ENCODE measurements around the gene ANKRD13D. TPM values are rescaled to one million over a fixed set of nuclear protein-coding genes. Genes with fewer than 3 reads are reported as not detected.

The ANKRD13D gene
- total RNA-seq, 1 experiment from 2014 or later = 58.9 TPM

DNA sequence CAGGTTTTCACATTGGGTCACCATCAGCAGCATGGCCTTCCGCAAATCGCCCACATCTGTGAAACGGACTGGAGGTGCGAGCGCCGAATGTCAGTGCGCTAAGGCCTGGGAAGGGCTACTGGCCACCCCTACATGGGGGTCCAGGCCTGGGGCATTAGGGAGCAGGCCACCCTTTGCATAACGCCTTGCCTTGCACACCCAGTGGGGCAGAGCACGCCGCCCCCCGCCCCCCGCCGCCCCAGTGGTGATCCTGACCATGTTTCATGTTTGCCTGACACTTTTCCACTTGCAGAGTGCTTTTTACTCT is 20.2 kb upstream of the ANKRD13D start:
- DNase-seq (no peak), ATAC-seq (no peak)
- Histone ChIP-seq H4K20me1 (ENCODE audit: low read length) (peaks cover 47% of the 10 kb centered on the region), H3K79me2 (ENCODE audit: low read length) (peaks cover 74% of the 10 kb centered on the region), H3K36me3 (ENCODE audit: low read depth, low read length) (peaks cover 12% of the 10 kb centered on the region; the same call in 1 of the 2 replicates), H3K4me1 (ENCODE audit: insufficient read depth, low read length) (peaks cover 32% of the 10 kb centered on the region), H3K27ac (ENCODE audit: low read length) (no peak overlapping the region), H2AFZ (ENCODE audit: low read length) (no peak overlapping the region), H3K4me3 (ENCODE audit: low read length) (no peak overlapping the region), H3K4me2 (ENCODE audit: low read length) (no peak overlapping the region), H3F3A (ENCODE audit: low read length, unreplicated experiment) (no peaks in the 10 kb centered on the region), H3K9me3 (ENCODE audit: low read length) (no peaks in the 10 kb centered on the region), H3K27me3 (ENCODE audit: low read length) (no peaks in the 10 kb centered on the region), H3K9ac (ENCODE audit: low read length) (no peak overlapping the region), H3K9me2 (replicated peaks; ENCODE audit: low read length) (no peaks in the 10 kb centered on the region)
- ChIA-PET POLR2A (ENCODE audit: unreplicated experiment) (no interaction called here), CTCF (no interaction called here)
- TF ChIP-seq EZH2 (IDR thresholded peaks at IDR 0.05; ENCODE audit: low read length, unreplicated experiment) (no peak), EZH2phosphoT487 (IDR thresholded peaks at IDR 0.05; ENCODE audit: borderline replicate concordance, low read length) (no peak)
- TF ChIP-seq, protein P1, sequence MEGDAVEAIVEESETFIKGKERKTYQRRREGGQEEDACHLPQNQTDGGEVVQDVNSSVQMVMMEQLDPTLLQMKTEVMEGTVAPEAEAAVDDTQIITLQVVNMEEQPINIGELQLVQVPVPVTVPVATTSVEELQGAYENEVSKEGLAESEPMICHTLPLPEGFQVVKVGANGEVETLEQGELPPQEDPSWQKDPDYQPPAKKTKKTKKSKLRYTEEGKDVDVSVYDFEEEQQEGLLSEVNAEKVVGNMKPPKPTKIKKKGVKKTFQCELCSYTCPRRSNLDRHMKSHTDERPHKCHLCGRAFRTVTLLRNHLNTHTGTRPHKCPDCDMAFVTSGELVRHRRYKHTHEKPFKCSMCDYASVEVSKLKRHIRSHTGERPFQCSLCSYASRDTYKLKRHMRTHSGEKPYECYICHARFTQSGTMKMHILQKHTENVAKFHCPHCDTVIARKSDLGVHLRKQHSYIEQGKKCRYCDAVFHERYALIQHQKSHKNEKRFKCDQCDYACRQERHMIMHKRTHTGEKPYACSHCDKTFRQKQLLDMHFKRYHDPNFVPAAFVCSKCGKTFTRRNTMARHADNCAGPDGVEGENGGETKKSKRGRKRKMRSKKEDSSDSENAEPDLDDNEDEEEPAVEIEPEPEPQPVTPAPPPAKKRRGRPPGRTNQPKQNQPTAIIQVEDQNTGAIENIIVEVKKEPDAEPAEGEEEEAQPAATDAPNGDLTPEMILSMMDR (conservative IDR thresholded peaks at IDR 0.05; ENCODE audit: low read depth, low read length) = no peak
- intact Hi-C loops (cut with micrococcal nuclease) = loop anchor here (5.0 kb wide), 1 partner anchor 33 kb away; the partner anchor contains the start of gene SSH3
- BruUV-seq (replicated peaks) = no TSS peak

DNA sequence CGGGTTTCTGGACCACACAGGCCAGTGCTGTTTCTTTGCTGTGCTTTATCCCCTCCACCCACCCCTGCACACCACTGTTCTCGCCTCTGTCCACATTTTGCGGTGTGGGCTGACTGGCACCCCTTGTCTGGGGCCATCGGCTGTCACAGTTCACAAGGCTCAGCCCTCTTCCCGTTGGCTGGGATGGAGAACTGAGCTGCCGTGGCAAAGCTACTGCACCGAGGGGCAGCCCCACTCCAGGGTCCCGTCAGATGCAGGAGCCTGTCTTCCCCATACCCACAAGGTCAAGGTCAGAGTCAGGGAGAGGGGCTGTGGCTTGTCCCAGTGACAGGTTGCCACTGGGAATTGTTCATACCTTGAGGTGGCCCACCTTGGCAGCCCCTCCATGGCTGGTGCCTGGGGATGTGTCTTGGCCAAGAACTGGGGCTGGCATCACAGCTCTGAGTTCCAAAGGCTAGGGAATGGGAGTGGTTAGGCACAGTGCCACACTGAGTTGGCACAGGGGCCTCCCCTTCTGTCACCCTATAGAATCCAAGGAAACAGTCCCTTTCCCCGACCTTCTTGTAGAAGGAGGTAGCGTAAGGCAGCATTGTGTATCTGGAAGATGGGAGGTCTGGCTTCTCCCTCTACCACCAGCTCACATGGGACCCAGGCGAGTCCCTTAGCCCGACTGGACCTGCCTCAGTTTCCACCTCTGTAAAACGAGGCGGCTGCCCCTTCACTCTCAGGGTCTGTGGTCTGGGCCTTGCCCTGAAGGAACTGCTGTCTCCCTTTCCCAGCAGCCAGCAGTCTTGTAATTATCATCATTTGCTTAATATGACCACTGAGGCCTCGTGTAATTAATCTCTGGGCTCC is 19.5 kb upstream of the ANKRD13D start:
- Histone ChIP-seq H4K20me1 (ENCODE audit: low read length) (peaks cover 49% of the 10 kb centered on the region), H2AFZ (ENCODE audit: low read length) (no peak overlapping the region), H3K4me1 (ENCODE audit: insufficient read depth, low read length) (peaks cover 31% of the 10 kb centered on the region), H3K27me3 (ENCODE audit: low read length) (no peaks in the 10 kb centered on the region), H3K79me2 (ENCODE audit: low read length) (peaks cover 80% of the 10 kb centered on the region), H3K4me3 (ENCODE audit: low read length) (no peak overlapping the region), H3K4me2 (ENCODE audit: low read length) (0 out of 2 replicates have a peak overlapping the region, but pooled peaks have one; percentile 27), H3K9ac (ENCODE audit: low read length) (no peak overlapping the region), H3K27ac (ENCODE audit: low read length) (no peak overlapping the region), H3K9me3 (ENCODE audit: low read length) (no peaks in the 10 kb centered on the region), H3K9me2 (replicated peaks; ENCODE audit: low read length) (no peaks in the 10 kb centered on the region), H3F3A (ENCODE audit: low read length, unreplicated experiment) (no peaks in the 10 kb centered on the region), H3K36me3 (ENCODE audit: low read depth, low read length) (peaks cover 13% of the 10 kb centered on the region; the same call in 1 of the 2 replicates)
- no peak for DNase-seq
- CTCF ChIA-PET = no interaction called here
- intact Hi-C loops (cut with micrococcal nuclease) = loop anchor here (5.0 kb wide), 1 partner anchor 33 kb away; the partner anchor contains the start of gene SSH3
- POLR2A ChIA-PET (ENCODE audit: unreplicated experiment) = no interaction called here
- ATAC-seq = no peak
- TF ChIP-seq, protein P1 (conservative IDR thresholded peaks at IDR 0.05; ENCODE audit: low read depth, low read length) = no peak
- no peak for TF ChIP-seq EZH2phosphoT487 (IDR thresholded peaks at IDR 0.05; ENCODE audit: borderline replicate concordance, low read length)
- no TSS peak for BruUV-seq (replicated peaks)
